Adipocyte (in vitro differentiated cells): ENCODE measurements around the gene GJA1.
A peak's percentile ranks its signal among the peaks of the same experiment; 100 is the strongest.
"Not testable (repeated sequence)": the region's sequence is repeated elsewhere in the genome, so short reads cannot be mapped to it uniquely, and the experiment has no call there.

Source experiments
- DNase-seq: peaks from one replicate; pipeline ENCODE4 v3.0.0-alpha.2; 2015; ENCODE audit warnings: low read depth
- H3K27me3 ChIP-seq: replicated peaks from 2 replicates; pipeline ENCODE4 v1.7.0; 2013; ENCODE audit warnings: mild to moderate bottlenecking, low read length, moderate library complexity; ENCODE audit not compliant: control insufficient read depth, insufficient read depth
- H3K36me3 ChIP-seq: 2 replicates; pipeline ENCODE4 v1.7.0; 2013; ENCODE audit warnings: low read length, mild to moderate bottlenecking, moderate library complexity; ENCODE audit not compliant: control insufficient read depth, insufficient read depth, severe bottlenecking
- H3K4me1 ChIP-seq: 2 replicates; pipeline ENCODE4 v1.7.0; 2013; ENCODE audit warnings: mild to moderate bottlenecking, low read length, moderate library complexity; ENCODE audit not compliant: control insufficient read depth, insufficient read depth
- H3K4me3 ChIP-seq: 2 replicates; pipeline ENCODE4 v1.7.0; 2013; ENCODE audit warnings: mild to moderate bottlenecking, low read length, moderate library complexity
- H3K9ac ChIP-seq: 2 replicates; pipeline ENCODE4 v1.7.0; 2013; ENCODE audit warnings: mild to moderate bottlenecking, low read length, moderate library complexity
- H3K9me3 ChIP-seq: 2 replicates; pipeline ENCODE4 v1.7.0; 2013; ENCODE audit warnings: mild to moderate bottlenecking, low read length, moderate library complexity; ENCODE audit not compliant: control insufficient read depth

GJA1 gene

DNA sequence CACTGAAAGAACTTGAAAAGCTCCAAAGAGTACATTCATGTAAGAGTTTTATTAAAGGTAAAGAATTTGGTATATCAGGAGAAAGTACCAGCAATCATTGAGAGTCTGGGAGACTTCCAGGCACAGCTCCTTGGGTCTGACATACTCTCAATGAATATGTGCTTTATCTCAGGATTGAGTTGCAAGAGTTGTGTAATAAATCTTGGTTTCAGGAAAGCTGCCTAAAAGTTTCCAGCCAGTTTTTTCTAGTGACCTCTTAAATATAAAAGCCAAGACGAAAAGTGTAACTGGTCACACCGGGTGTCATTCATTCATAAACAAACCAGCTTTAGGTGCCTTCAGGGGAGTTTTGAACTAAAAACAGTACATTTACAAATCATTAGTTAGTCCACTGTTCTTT is 21.6 kb upstream of the GJA1 start:
- no peaks in the 10 kb centered on the region for H3K36me3 ChIP-seq
- no peak overlapping the region for H3K4me3 ChIP-seq
- H3K9me3 ChIP-seq, result no peaks in the 10 kb centered on the region
- peak; percentile 74 for DNase-seq
- H3K27me3 ChIP-seq, result no peaks in the 10 kb centered on the region
- no peak overlapping the region for H3K9ac ChIP-seq
- H3K4me1 ChIP-seq, result peaks cover 10% of the 10 kb centered on the region

DNA sequence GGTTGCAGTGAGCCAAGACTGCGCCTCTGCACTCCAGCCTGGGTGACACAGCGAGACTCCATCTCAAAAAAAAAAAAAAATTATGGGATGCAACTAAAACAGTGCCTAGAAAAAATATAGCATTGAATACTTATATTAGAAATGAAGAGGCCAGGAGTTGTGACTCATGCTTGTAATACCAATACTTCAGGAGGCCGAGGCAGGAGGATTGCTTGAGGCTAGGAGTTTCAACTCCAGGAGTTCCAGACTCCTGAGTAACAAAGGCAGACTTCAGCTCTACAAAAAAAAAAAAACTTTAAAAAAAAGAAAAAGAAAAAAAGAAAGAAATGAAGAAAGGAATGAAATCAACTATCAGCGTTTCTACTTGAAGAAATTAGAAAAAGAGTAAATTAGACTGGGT is 17.1 kb upstream of the GJA1 start:
- H3K27me3 ChIP-seq, result no peaks in the 10 kb centered on the region
- peaks cover 9% of the 10 kb centered on the region for H3K4me1 ChIP-seq
- H3K9me3 ChIP-seq, result no peaks in the 10 kb centered on the region
- H3K36me3 ChIP-seq, result no peaks in the 10 kb centered on the region
- H3K4me3 ChIP-seq, result no peak overlapping the region
- DNase-seq, result no peak
- no peak overlapping the region for H3K9ac ChIP-seq

DNA sequence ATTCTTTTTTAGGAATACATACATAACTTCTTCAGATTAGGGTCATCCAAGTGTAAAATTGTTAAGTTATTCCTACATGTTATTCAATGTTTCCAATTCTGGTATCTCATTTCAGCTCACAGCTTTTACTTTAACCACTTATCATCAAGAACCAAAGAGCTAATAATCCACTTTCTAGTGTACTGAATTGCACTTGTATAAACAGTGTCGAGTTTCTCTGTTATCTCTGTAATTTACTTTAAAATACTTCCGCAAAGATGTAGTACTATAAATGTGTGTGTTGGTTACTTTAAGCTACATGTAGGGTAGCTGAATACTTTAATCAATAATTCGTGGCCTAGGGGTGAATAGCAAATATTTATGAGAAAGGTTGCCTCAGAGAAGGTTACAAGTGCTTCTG is 8.8 kb upstream of the GJA1 start:
- no peaks in the 10 kb centered on the region for H3K36me3 ChIP-seq
- no peaks in the 10 kb centered on the region for H3K27me3 ChIP-seq
- no peaks in the 10 kb centered on the region for H3K9me3 ChIP-seq
- DNase-seq, result no peak
- no peak overlapping the region for H3K4me3 ChIP-seq
- H3K4me1 ChIP-seq, result no peaks in the 10 kb centered on the region
- no peak overlapping the region for H3K9ac ChIP-seq

DNA sequence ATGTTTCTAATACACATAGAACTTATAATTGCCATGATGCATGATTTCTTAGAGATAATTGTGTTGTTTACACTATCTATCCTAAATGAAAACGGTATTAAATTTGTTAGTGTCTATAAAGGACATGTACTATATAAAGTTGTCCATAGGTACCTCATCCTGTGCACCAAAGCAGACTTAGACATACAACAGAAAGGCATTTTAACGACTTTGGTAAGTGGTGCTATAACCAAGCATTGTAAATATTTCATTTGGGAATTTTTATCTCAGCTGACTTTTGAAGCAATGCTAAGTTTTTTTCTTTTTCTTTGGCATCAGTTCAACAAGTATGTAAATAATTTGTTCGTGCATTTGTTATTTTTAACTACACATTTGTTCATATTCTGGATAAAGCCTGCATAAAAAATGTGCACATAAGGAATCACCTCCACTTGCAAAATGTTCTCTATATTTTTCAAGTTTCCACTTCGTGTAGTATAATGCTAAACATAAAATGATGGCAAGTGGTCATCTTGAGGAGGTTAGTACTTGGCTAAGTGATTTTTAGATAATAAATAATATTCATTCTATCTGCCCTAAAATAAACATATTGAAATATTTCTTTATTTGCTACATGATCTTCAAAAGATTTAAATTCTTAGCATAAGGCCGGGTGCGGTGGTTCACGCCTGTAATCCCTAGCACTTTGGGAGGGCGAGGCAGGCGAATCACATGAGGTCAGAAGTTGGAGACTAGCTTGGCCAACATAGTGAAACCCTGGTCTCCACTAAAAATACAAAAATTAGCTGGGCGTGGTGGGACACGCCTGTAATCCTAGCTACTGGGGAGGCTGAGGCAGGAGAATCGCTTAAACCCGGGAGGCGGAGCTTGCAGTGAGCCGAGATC is 6.3 kb upstream of the GJA1 start:
- no peaks in the 10 kb centered on the region for H3K4me1 ChIP-seq
- H3K9me3 ChIP-seq, result no peaks in the 10 kb centered on the region
- no peak for DNase-seq
- no peaks in the 10 kb centered on the region for H3K27me3 ChIP-seq
- H3K36me3 ChIP-seq, result no peaks in the 10 kb centered on the region
- no peak overlapping the region for H3K4me3 ChIP-seq
- no peak overlapping the region for H3K9ac ChIP-seq

DNA sequence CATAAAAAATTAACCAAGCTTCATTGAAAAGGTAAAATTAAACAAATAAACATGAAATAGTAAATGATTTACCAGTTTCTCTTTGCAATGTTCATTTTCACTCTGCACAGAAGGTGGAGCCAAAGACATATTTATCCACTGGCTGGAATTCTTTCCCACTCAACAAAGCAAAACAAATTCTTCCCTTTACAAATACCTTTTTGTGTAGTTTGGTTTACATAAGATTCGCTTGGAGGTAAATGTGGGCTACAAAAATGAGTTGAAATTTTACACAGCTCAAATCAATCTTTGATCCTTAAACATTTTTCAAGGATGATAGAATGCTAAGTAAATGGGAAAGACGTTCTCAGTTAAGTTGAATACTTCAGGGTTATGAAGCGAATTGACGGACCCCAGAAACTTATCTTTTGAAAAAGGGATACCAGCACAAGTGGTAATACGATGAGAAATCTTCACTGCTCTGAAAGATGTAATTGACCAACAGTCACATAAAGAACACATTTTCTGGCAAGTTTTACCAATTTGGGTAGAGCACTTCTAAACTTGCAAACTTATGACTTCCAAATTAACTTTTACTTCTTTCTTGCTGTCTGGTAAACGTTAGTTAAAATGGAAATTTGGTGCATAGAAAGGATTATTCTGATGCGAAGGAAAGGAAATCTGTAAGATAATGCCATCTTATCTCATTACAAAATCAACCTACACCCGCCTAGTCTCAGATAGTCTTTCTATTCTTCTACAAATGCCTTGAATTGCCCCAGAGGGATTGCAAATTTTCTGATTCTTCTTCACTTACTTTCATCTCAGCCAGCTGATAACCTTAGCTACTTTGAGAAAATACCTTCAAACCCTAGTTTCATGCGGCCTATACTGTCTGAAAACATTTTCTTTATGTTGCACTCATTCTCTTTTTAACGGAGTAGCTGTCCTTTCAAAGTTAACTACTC is 4.7 kb upstream of the GJA1 start:
- no peaks in the 10 kb centered on the region for H3K27me3 ChIP-seq
- peak; percentile 81 for DNase-seq

DNA sequence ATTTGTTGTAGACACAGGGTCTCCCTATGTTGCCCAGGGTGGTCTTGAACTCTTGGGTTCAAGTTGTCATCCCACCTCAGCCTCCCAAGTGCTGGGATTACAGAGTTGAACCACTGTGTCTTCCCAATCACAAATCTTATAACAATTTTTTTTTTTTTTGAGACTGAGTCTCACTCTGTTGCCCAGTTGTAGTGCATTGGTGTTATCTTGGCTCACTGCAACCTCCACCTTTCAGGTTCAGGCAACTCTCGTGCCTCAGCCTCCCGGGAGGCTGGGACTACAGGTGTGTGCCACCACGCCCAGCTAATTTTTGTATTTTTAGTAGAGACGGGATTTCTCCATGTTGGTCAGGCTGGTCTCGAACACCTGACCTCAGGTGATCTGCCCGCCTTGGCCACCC is 3.7 kb upstream of the GJA1 start:
- not testable (repeated sequence) for H3K9me3 ChIP-seq, DNase-seq, H3K9ac ChIP-seq, H3K4me3 ChIP-seq, H3K36me3 ChIP-seq, H3K27me3 ChIP-seq
- peaks cover 11% of the 10 kb centered on the region for H3K4me1 ChIP-seq

More for the DNA sequence above, 4.7 kb upstream of the GJA1 start:
- H3K9ac ChIP-seq, result no peak overlapping the region
- H3K4me1 ChIP-seq, result peaks cover 11% of the 10 kb centered on the region
- no peaks in the 10 kb centered on the region for H3K9me3 ChIP-seq
- no peak overlapping the region for H3K4me3 ChIP-seq
- no peaks in the 10 kb centered on the region for H3K36me3 ChIP-seq

DNA sequence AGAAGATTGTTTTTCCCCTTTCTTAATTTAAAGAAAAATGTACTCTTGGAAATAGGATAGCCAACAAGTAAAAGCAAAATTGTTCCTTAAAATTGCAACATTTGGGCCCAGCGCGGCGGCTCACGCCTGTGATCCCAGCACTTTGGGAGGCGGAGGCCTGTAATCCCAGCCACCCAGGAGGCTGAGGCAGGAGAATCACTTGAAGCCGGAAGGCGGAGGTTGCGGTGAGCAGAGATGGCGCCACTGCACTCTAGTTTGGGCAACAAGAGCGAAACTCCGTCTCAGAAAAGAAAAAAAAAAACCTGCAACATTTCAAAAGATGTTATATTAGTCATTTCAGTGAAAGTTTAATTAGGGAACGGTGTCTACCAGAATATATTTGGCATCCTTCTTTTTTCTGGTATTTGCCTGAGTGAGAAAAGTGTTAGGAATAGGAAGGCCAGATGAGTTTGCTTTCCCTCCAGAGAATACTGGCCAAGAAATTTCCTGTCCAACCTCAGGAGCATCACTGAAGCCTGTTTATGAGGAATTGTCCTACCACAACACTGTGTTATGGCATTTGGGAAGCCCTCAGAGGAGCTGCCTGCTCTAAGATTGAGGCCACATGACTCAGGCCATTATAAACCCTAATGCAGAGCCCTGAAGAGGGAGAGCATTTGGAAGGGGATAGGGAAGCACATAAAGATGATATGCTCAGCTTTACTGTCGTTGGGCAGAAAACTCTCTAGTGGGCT is 1.2 kb upstream of the GJA1 start:
- H3K9ac ChIP-seq, result no peak overlapping the region
- no peaks in the 10 kb centered on the region for H3K9me3 ChIP-seq
- DNase-seq, result peak; percentile 46
- H3K27me3 ChIP-seq, result no peaks in the 10 kb centered on the region
- H3K36me3 ChIP-seq, result no peaks in the 10 kb centered on the region
- H3K4me1 ChIP-seq, result peaks cover 15% of the 10 kb centered on the region
- H3K4me3 ChIP-seq, result no peak overlapping the region

DNA sequence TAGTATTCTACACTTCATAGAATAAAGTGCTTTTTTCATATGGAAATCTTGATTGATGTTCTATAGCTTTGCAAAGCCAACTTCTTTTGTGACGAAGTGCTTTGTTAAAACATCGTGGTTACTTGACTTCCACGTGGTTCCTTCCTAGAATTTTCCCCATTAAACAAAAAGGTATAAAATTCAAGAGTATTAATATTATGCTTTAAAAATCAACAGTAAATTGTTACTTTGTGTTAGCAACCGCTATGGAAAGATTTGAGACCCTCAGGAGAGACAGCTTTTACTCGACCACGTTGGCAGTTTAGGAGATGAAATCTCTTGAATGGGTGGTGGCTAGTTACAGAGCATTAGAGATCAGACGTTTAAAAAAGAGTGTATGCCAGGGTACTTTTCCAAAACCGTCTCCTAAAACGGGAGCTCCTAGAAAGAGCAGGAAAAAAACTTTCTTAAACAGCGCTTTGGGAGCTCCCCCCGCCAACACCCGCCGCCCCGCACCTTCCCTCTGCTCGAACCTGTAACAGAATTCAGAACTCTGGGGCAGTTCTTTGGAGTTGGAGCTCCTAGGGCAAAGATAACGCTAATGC is 920 bp downstream of the GJA1 start:
- Histone ChIP-seq H3K9me3 (no peaks in the 10 kb centered on the region), H3K4me1 (peaks cover 28% of the 10 kb centered on the region), H3K4me3 (peak overlapping the region; percentile 89), H3K27me3 (no peaks in the 10 kb centered on the region), H3K9ac (peak overlapping the region; percentile 91), H3K36me3 (no peaks in the 10 kb centered on the region)
- peak; percentile 45 for DNase-seq

DNA sequence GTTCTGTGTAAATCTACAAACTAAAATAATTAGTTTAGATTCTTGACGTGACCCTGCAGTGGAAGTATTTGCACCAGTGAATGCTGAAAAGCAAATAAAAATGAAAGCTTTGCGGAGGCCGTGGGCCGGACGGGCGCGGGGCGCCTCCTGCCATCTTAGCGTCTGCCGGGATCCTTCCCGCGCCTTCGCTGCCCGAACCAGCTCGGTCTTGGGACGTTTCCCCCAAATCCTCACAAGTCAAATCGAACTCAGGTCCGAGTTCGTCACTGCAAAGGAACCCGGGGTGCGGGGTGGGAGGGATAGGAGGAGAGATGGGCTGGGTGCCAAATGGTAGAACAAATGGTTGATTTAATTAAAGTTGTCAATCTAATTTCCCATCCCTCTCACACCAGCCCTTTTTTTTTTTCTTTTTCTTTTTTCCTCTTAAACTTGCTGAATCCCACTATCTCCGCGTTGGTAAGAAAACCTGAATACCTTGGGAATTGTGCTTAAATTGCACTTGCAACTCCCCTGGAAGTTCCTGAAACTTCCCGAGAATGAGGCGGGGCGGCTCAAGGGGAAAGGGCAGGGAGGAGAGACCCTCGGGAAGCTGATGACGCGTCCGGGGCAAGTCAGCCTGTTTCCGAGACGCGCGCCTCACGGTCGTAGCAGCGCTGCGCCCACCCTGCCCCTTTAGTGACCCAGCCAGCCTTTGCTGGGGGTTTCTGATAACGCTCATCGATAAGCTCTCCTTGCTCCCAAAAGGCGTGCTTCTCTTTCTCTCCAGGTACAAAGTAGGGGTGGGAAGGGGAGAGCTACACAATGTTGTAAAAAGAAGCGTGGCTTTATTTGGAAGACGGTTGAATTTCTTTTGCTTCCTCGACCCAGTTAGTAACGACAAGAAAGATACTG is 1.8 kb downstream of the GJA1 start:
- Histone ChIP-seq H3K4me1 (peaks cover 35% of the 10 kb centered on the region), H3K9ac (peak overlapping the region; percentile 91), H3K9me3 (no peaks in the 10 kb centered on the region), H3K36me3 (no peaks in the 10 kb centered on the region), H3K27me3 (no peaks in the 10 kb centered on the region), H3K4me3 (peak overlapping the region; percentile 89)
- peak; percentile 72 for DNase-seq
